Right atrium auricular region (tissue), 2 donors: ENCODE results near the gene PARP11. TPM values are rescaled to one million over a fixed set of nuclear protein-coding genes. Genes with fewer than 3 reads are reported as not detected.

Experiments used
- DNase-seq: peaks from one replicate; pipeline ENCODE4 v3.0.0-alpha.2; 2019; ENCODE audit warnings: low spot score
- H3K27ac ChIP-seq, 2 donors: fragments of 200-600 bp; sonication (generic); 1 replicate in 1 of 2; 2 replicates in 1 of 2; pipeline ENCODE4 v1.5.1; 2016 to 2019
- H3K27me3 ChIP-seq, 2 donors: fragments of 200-600 bp; sonication (generic); one replicate each; pipeline versions ENCODE4 v1.5.1 to v1.6.0; 2017 to 2019
- H3K36me3 ChIP-seq: fragments of 200-600 bp; sonication (generic); one replicate; pipeline ENCODE4 v1.5.1; 2016
- H3K4me1 ChIP-seq, 2 donors: fragments of 200-600 bp; sonication (generic); one replicate each; pipeline versions ENCODE4 v1.5.1 to v1.6.0; 2017 to 2019
- H3K4me3 ChIP-seq, 2 donors: fragments of 200-600 bp; sonication (generic); 1 replicate in 1 of 2; 2 replicates in 1 of 2; pipeline ENCODE4 v1.5.1; 2017 to 2019; ENCODE audit warnings: mild to moderate bottlenecking in 1 of 2, moderate library complexity in 1 of 2
- H3K9me3 ChIP-seq, 2 donors: fragments of 200-600 bp; sonication (generic); one replicate each; pipeline ENCODE4 v1.5.1; 2019
- total RNA-seq, 2 donors: library from RNA; depleted of rRNA; stranded (reverse); fragments of >200 nt; gene quantifications; one replicate each; pipeline ENCODE4 v1.1.0, GENCODE V29; 2016
- TF ChIP-seq, protein P1 (sequence below), 2 donors: fragments of 200-600 bp; sonication (generic); IDR thresholded peaks; one replicate each; pipeline ENCODE4 v1.5.1; 2019; ENCODE audit warnings: antibody characterized with exemption in 2 of 2

PARP11 gene
- total RNA-seq, 2 donors from 2014 or later, result 2.6 to 2.9 TPM

DNA sequence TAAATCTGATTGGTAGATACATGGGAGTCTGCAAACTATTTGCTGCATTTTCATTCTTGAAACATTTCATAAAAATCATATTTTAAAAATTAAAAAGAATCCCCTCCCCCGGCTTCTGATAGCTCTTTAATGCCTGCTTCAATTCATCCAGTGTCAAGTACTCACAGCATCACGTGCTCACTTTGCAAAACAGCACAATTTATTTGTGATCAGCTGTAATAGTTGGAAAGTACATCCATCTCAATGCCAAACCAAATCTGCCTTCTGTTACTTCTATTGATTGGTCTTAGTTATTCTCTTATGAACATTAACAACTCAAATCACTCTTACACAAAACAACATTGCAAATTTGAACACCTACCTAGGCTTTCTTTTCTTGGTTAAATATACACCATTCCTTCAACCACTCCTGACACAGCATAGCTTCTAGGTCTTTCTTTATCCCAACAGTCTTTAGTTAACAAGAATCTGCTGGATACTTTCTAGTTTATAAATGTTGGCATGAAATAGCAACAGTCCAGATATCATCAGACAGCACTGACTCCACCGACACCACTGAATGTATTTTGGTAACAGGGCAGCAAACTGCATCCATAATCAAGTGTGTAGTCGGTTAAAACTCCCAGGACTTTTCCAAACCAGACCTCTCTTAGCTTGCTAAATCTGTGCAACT is 58.0 kb downstream of the PARP11 start:
- TF ChIP-seq, protein P1, sequence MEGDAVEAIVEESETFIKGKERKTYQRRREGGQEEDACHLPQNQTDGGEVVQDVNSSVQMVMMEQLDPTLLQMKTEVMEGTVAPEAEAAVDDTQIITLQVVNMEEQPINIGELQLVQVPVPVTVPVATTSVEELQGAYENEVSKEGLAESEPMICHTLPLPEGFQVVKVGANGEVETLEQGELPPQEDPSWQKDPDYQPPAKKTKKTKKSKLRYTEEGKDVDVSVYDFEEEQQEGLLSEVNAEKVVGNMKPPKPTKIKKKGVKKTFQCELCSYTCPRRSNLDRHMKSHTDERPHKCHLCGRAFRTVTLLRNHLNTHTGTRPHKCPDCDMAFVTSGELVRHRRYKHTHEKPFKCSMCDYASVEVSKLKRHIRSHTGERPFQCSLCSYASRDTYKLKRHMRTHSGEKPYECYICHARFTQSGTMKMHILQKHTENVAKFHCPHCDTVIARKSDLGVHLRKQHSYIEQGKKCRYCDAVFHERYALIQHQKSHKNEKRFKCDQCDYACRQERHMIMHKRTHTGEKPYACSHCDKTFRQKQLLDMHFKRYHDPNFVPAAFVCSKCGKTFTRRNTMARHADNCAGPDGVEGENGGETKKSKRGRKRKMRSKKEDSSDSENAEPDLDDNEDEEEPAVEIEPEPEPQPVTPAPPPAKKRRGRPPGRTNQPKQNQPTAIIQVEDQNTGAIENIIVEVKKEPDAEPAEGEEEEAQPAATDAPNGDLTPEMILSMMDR (IDR thresholded peaks at IDR 0.05), result no peak

DNA sequence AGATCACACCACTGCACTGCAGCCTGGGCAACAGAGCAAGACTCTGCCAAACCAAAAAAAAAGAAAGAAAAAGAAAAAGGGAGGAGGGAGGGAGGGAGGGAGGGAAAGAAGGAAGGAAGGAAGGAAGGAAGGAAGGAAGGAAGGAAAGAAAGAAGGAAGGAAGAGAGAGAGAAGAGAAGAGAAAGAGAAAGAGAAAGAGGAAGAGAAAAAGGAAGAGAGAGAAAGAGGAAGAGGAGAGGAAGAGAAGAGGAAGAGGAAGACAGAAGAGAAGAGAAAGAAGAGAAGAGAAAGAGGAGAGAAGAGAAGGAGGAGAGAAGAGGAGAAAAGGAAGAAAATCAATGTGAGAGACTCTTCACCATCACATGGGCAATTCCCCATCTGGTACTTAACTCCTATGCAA is 62.7 kb downstream of the PARP11 start:
- no peaks in the 10 kb centered on the region for H3K36me3 ChIP-seq
- no peak for DNase-seq
- TF ChIP-seq, protein P1 (IDR thresholded peaks at IDR 0.05), result no peak

More for the DNA sequence above, 58.0 kb downstream of the PARP11 start:
- no peak overlapping the region for H3K4me3 ChIP-seq
- peaks cover 0 to 4% of the 10 kb centered on the region in 2 donors for H3K4me1 ChIP-seq
- no peak overlapping the region for H3K27ac ChIP-seq
- no peak for DNase-seq
- no peaks in the 10 kb centered on the region for H3K9me3 ChIP-seq
- H3K27me3 ChIP-seq, result no peaks in the 10 kb centered on the region
- no peaks in the 10 kb centered on the region for H3K36me3 ChIP-seq

DNA sequence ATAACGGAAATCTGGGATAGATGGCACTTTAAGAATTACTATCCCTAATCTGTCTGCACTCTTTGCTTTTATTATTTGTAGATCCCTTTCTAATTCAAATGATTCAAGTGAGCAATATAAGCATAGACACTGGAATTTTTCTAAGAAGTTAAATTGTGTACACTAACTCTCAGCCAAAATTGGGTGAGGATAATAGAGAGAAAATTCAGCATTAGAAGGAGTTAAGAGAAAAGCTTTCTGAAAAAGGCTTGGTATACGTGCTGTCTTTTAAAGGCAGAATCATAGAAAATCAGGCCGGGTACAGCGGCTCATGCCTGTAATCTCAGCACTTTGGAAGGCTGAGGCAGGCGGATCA is 63.2 kb downstream of the PARP11 start:
- Histone ChIP-seq H3K27me3 (no peaks in the 10 kb centered on the region), H3K4me1 (no peaks in the 10 kb centered on the region), H3K4me3 (no peak overlapping the region), H3K9me3 (no peaks in the 10 kb centered on the region), H3K36me3 (no peaks in the 10 kb centered on the region), H3K27ac (no peak overlapping the region)
- no peak for DNase-seq
- TF ChIP-seq, protein P1 (IDR thresholded peaks at IDR 0.05), result no peak

More for the DNA sequence above, 62.7 kb downstream of the PARP11 start:
- Histone ChIP-seq H3K27me3 (no peaks in the 10 kb centered on the region), H3K9me3 (no peaks in the 10 kb centered on the region), H3K4me3 (no peak overlapping the region), H3K4me1 (peaks cover 0 to under 1% of the 10 kb centered on the region in 2 donors), H3K27ac (no peak overlapping the region)

DNA sequence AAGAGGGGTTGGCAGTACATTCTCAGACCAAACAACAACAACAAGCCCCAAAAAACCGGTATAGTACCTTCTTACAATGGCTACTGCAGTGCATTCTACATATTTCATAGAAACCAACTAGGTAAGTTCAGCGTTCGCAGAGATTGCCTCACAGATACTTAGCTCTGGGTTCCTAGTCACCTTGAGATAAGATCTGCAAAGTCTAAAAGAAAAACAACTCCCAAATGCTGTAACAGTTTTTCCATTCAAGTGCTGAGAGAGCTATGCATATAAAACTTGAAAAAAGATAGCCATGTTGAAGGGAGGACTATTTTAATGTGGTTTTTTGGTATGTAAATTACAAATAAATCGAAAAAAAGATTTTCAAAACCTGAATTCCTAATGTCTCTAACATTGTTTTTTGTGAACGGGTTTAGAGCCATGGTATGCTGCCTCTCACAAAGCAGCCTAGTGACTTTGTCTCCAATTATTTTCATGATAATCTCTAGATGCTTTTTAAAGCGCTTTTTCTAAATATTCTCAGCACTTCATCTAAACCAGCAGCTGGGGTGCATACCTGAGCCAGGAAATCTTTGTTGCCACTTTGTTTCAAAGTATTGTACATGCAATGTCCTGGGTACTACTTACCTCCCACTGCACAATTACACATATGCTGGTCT is 63.7 kb downstream of the PARP11 start:
- no peaks in the 10 kb centered on the region for H3K36me3 ChIP-seq
- H3K27ac ChIP-seq, result no peak overlapping the region
- DNase-seq, result no peak
- TF ChIP-seq, protein P1 (IDR thresholded peaks at IDR 0.05), result no peak
- H3K27me3 ChIP-seq, result no peaks in the 10 kb centered on the region
- no peak overlapping the region for H3K4me3 ChIP-seq
- no peaks in the 10 kb centered on the region for H3K4me1 ChIP-seq
- no peaks in the 10 kb centered on the region for H3K9me3 ChIP-seq

DNA sequence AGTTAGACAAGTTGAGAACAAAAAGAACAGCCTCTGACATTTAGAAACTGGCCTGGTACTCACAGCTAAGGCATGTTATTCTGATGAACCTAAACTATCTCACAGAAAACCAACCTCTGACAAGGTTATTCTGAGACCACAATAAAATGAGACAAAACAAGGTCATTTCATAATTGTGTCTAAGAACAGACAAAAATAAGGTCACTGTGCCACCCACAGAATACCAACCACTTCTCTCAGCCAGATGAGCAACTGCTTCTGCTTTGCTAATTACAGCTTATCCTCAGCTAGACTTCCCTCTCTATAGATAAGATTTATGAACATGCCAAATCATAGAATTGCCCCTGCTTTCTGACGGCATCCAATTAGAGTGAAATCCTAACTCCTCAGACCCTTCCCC is 68.1 kb downstream of the PARP11 start:
- no peaks in the 10 kb centered on the region for H3K27me3 ChIP-seq
- no peak overlapping the region for H3K4me3 ChIP-seq
- TF ChIP-seq, protein P1 (IDR thresholded peaks at IDR 0.05), result no peak
- no peak for DNase-seq
- H3K27ac ChIP-seq, result no peak overlapping the region
- no peaks in the 10 kb centered on the region for H3K36me3 ChIP-seq
- no peaks in the 10 kb centered on the region for H3K4me1 ChIP-seq
- no peaks in the 10 kb centered on the region for H3K9me3 ChIP-seq
